Measurements from ENCODE around the gene PRSS21. TPM values are rescaled to one million over a fixed set of nuclear protein-coding genes. Genes with fewer than 3 reads are reported as not detected.

PRSS21 gene
- total RNA-seq, 1 experiment from 2014 or later = not detected

DNA sequence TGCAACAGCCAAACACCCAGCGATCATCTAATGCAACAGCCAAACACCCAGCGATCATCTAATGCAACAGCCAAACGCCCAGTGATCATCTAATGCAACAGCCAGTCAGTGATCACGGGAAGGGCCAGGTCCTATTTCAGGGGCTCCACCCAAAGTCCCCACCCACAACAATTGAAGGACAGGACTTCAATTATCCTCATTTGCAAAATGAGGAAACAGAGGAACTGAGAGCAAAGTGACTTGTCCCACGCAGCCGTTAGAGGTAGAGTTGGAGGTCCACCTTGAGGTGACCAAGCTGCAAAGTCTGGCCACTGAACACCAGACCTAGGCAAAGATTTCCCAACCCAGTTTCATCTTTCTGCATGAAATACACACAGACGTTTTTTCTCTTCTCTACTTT is 16.7 kb downstream of the PRSS21 start:
- in situ Hi-C loops (cut with HindIII; ENCODE audit: low pct_unique_long_range_greater_than_20kb, low sequenced_read_pairs) = no loop called here
- DNase-seq (ENCODE audit: low read depth) = no peak

GRCh38 chr16:2834968-2835367 is 17.9 kb downstream of the PRSS21 start:
- no peak for DNase-seq (ENCODE audit: low read depth)
- in situ Hi-C loops (cut with HindIII; ENCODE audit: low pct_unique_long_range_greater_than_20kb, low sequenced_read_pairs) = no loop called here

DNA sequence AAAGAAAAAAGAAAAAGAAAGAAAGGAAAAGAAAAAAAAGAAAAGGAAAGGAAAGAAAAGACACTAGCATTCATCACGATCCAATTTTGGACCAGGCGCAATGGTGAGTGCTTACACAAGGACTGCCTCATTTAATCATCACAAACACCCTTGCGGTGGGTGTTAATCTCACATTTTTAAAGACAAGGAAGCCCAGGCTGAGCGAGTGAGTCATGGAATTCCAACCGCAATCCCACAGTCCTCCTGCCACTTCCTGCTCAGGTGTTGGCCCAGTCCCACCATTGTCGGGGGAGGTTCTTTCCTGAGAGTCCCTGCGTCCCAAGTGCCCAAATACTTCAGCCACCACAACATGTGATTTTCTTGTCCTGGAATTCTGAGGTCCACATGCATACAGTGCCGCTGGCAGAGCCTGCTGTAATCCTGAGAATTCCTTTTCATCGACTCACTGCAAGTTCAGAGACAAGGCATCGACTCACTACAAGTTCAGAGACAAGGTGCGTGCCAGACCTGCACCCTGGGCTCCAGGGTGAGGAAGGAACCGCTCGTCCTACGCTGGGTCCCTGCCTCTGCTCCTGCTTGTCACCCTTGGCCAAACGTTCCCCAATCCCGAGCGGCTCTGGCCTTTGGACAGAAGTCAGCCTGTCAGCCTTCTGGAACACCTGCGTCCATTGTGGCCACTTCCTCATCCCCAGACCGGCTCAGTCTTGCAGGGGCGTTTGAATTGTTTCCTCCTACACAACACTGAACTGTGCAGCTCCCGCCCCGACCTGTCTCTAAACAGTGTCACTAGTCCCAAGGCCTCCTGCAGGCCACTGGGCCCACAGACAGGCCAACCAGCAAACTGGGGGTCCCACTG is 18.8 kb downstream of the PRSS21 start:
- peak; percentile 100 for DNase-seq (ENCODE audit: low read depth)
- in situ Hi-C loops (cut with HindIII; ENCODE audit: low pct_unique_long_range_greater_than_20kb, low sequenced_read_pairs) = no loop called here

GRCh38 chr16:2836646-2837508 is 19.8 kb downstream of the PRSS21 start:
- DNase-seq (ENCODE audit: low read depth) = peak; percentile 27
- in situ Hi-C loops (cut with HindIII; ENCODE audit: low pct_unique_long_range_greater_than_20kb, low sequenced_read_pairs) = no loop called here

DNA sequence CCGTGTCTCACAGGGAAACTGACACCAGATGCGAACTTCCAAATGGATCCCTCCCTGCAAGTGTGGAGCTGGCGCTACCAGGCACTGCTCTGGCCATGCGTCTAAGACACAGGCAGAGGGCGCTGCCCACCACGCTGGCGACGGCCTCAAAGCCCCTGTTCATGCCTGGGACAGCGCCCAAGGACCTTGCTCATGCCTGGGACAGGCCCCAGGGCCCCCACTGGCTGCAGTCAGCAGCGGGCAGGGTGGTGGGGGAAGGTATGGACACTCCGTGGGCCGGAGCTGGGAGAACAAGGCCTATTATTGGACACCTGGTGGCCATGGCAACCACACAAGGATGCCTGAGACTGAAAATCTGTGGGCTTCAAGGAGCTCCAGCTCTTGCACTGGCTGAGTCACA is 21.9 kb downstream of the PRSS21 start:
- in situ Hi-C loops (cut with HindIII; ENCODE audit: low pct_unique_long_range_greater_than_20kb, low sequenced_read_pairs) = no loop called here
- DNase-seq (ENCODE audit: low read depth) = peak; percentile 75

GRCh38 chr16:2839650-2840450 is 22.8 kb downstream of the PRSS21 start:
- no peak for DNase-seq (ENCODE audit: low read depth)
- in situ Hi-C loops (cut with HindIII; ENCODE audit: low pct_unique_long_range_greater_than_20kb, low sequenced_read_pairs) = no loop called here

- in situ Hi-C loops (cut with HindIII; ENCODE audit: low pct_unique_long_range_greater_than_20kb, low sequenced_read_pairs) = no loop called here
Measured at GRCh38 chr16:2840914-2841313, 23.9 kb downstream of the PRSS21 start.

DNA sequence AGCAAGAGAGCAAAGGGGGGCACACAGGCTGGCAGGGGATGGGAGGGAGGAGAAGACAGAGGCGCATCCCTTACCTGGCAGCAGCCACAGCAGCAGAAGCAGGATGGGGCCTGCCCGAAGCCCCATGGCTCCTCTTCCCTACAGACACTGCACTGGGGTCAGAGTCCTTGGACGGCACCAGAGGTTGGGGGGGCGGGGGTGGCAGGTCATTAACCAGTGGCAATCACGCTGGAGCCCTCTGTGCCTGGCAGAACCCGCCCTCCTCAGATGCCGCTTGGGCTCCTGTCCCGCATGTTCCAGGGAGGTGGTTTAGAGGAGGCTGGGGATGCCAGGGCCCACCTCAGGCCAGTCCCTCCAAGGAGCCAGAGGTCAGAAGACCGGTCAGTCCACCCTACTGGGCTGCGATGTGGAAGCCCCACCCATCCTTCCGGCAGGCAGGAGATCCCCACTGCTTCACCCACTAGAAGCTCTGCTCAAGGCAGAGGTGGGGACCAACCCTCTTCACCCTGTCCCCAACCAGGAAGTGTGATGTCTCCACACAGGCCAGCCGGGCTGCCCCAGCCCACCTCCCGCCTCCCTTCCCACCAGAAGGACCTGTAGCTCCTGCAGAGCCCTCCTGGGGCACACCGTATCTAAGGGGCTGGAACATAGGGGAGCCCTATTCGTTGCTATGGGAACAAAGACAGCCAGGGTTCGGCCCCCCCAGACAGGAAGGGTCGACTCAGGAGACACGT is 24.7 kb downstream of the PRSS21 start:
- in situ Hi-C loops (cut with HindIII; ENCODE audit: low pct_unique_long_range_greater_than_20kb, low sequenced_read_pairs) = no loop called here
- no peak for DNase-seq (ENCODE audit: low read depth)

More at GRCh38 chr16:2840914-2841313, 23.9 kb downstream of the PRSS21 start:
- no peak for DNase-seq (ENCODE audit: low read depth)

DNA sequence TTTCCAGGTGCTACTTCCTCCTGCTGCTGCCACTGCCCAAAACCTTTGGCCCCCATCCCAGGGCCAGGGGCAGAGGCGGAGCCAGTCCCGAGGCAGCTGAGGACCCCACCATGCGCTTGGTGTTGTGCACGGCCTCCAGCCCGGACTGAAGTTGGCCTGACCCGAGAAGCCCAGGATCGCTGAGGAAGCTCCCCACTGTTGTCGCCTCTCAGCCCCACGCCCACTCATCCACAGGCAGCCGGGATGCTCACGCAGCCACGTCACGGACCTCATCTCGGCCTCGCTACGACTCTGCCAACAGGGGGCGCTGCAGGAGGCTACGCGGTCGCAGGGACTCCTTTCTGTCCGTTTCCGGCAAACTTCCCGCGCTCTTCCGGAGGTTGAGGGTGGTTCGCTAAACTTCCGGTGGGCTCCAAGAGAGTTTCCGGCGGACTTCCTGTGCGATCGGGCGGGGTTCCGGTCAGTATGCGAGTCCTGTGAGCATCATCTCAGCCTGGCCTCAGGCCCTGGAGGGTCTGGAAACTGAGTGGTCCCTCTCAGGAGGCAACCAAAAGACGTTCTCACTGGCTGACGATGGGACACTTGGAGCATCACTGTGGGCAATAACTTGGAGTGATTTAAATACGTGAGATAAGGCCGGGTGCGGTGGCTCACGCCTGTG is 25.4 kb downstream of the PRSS21 start:
- DNase-seq (ENCODE audit: low read depth) = no peak
- in situ Hi-C loops (cut with HindIII; ENCODE audit: low pct_unique_long_range_greater_than_20kb, low sequenced_read_pairs) = no loop called here

- in situ Hi-C loops (cut with HindIII; ENCODE audit: low pct_unique_long_range_greater_than_20kb, low sequenced_read_pairs) = no loop called here
- DNase-seq (ENCODE audit: low read depth) = no peak
Measured at GRCh38 chr16:2843526-2843925, 26.5 kb downstream of the PRSS21 start.

DNA sequence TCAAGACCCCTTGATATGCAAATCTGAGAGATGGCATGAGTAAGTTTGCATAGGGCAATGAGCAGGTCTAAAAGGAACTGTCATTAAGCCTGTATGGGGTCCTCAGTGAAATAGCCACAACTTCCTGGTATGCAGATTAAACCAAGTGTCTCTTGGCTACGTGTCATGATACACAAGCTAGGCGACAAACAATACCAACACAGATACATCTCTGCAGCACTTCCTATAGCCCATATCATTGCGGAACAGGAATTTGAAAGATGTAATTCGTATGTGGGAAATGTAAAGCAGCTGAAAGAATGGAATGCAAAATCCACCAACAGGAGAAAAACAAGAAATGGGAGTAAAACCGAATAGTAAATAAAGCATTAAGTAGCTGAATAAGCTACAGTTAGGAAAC is 28.1 kb downstream of the PRSS21 start:
- in situ Hi-C loops (cut with HindIII; ENCODE audit: low pct_unique_long_range_greater_than_20kb, low sequenced_read_pairs) = no loop called here
- no peak for DNase-seq (ENCODE audit: low read depth)

- DNase-seq (ENCODE audit: low read depth) = peak; percentile 91
- in situ Hi-C loops (cut with HindIII; ENCODE audit: low pct_unique_long_range_greater_than_20kb, low sequenced_read_pairs) = no loop called here
Measured at GRCh38 chr16:2846511-2847310, 29.7 kb downstream of the PRSS21 start.

- in situ Hi-C loops (cut with HindIII; ENCODE audit: low pct_unique_long_range_greater_than_20kb, low sequenced_read_pairs) = no loop called here
- no peak for DNase-seq (ENCODE audit: low read depth)
Measured at GRCh38 chr16:2848933-2849725, 32.1 kb downstream of the PRSS21 start.

GRCh38 chr16:2852003-2852730 is 35.1 kb downstream of the PRSS21 start:
- in situ Hi-C loops (cut with HindIII; ENCODE audit: low pct_unique_long_range_greater_than_20kb, low sequenced_read_pairs) = no loop called here
- DNase-seq (ENCODE audit: low read depth) = no peak

DNA sequence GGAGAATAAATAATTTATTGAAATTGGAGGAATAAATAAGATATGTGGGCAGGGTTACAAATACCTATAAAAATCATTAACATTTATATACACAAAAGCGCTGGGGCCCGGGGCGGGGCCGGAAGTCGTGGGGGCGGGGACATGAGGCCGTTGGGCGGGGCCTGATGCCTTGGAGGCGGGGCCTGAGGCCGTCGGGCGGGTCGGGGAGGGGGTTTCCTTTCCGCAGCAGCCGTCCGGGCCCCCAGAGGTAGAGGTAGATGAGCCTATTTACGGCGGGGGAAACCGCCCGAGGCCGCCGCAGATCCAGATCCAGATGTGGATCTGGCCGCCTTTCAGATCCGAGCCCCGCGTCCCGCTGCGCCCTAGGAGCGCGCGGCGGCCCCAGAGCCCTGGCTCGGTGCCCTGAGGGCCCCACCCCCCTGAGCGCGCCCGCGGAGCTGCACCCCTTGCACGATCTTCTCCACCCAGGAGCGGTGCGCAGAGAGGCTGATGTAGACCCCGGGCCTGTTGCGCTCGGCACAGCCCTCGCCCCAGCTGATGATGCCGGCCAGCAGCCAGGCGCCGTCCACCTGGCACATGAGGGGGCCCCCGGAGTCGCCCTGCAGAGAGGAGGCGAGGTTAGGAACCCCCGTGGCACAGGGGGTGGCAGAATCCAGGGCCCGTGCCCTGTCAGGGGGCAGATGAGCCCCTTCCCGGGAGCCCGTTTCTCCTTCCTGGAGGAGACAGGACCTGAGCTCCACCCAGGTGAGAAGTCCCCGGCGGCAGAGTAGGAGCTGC is 35.9 kb downstream of the PRSS21 start:
- DNase-seq (ENCODE audit: low read depth) = no peak
- in situ Hi-C loops (cut with HindIII; ENCODE audit: low pct_unique_long_range_greater_than_20kb, low sequenced_read_pairs) = no loop called here
